Activated CD8-positive, alpha-beta memory T cell treated with anti-CD3 and anti-CD28 coated beads for 24 hours (primary cell): ENCODE results near the gene IRF5.

Experiments
- DNase-seq: peaks from one replicate; pipeline ENCODE4 v3.0.0-alpha.2; 2020

Gene IRF5

GRCh38 chr7:128937647-128938543 is at the start of gene IRF5:
Gene IRF5 (plus strand): TSS chr7:128937927. CDS start chr7:128942082, 4,155 bp downstream.
- peak; percentile 66 for DNase-seq

- no peak for DNase-seq
These were observed 49.5 kb upstream of the IRF5 start for GRCh38 chr7:128888039-128888755.

GRCh38 chr7:128888756-128889095 is 49.0 kb upstream of the IRF5 start:
- no peak for DNase-seq

- no peak for DNase-seq
These were observed 48.6 kb upstream of the IRF5 start for GRCh38 chr7:128889121-128889520.

GRCh38 chr7:128890306-128891109 is 47.2 kb upstream of the IRF5 start:
- no peak for DNase-seq

- no peak for DNase-seq
These were observed 46.4 kb upstream of the IRF5 start for GRCh38 chr7:128891110-128891941.

GRCh38 chr7:128891942-128892269 is 45.8 kb upstream of the IRF5 start:
- no peak for DNase-seq

- no peak for DNase-seq
These were observed 45.0 kb upstream of the IRF5 start for GRCh38 chr7:128892521-128893250.

- DNase-seq, result no peak
These were observed 44.3 kb upstream of the IRF5 start for GRCh38 chr7:128893251-128894100.

GRCh38 chr7:128894101-128894440 is 43.7 kb upstream of the IRF5 start:
- no peak for DNase-seq

GRCh38 chr7:128895320-128895719 is 42.4 kb upstream of the IRF5 start:
- DNase-seq, result no peak

GRCh38 chr7:128899392-128899791 is 38.3 kb upstream of the IRF5 start:
- DNase-seq, result no peak

- no peak for DNase-seq
These were observed 37.5 kb upstream of the IRF5 start for GRCh38 chr7:128900237-128900636.

GRCh38 chr7:128902761-128903585 is 34.8 kb upstream of the IRF5 start:
- DNase-seq, result no peak

GRCh38 chr7:128903621-128904361 is 33.9 kb upstream of the IRF5 start:
- DNase-seq, result no peak

- DNase-seq, result no peak
These were observed 33.1 kb upstream of the IRF5 start for GRCh38 chr7:128904381-128905197.

- no peak for DNase-seq
These were observed 31.5 kb upstream of the IRF5 start for GRCh38 chr7:128906001-128906765.
